Measurements from ENCODE around the gene LATS2. TPM values are rescaled to one million over a fixed set of nuclear protein-coding genes. Genes with fewer than 3 reads are reported as not detected.

The LATS2 gene
- total and polyA plus RNA-seq, 2 of the 8 experiments (the other 6 are each of a cell fraction or from before 2014, with no cell fraction given) = 8.3 to 26.2 TPM

DNA sequence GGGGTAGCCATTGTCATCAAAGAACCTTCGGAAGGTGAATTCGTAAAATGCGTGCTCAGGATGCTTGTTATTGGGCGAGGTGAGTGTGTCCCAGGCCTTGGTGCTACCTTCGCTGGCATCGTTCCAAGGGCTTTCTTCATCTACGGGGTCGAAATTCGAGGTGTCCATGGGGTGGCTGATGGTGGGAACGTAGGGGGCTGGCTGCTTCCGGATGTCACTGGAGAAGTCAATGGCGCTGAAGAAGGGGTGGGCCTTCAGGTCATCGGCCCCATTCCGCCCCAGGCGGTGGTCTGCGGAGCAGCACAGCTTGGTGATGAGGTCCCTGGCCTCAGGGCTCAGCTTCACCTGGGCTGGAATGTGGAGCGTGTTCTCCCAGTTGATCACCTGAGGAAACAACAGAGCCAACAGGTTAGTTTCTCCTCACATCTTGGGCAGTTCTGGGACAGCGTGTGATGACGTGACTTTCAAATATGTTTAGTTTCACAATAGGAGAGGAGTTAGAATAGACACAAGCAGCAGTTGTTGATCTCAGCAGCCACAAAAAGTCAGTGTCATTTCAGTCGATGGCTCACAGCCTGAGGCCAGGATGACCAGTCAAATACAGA is 86.3 kb downstream of the LATS2 start (continued):
- TF ChIP-seq, protein P1, sequence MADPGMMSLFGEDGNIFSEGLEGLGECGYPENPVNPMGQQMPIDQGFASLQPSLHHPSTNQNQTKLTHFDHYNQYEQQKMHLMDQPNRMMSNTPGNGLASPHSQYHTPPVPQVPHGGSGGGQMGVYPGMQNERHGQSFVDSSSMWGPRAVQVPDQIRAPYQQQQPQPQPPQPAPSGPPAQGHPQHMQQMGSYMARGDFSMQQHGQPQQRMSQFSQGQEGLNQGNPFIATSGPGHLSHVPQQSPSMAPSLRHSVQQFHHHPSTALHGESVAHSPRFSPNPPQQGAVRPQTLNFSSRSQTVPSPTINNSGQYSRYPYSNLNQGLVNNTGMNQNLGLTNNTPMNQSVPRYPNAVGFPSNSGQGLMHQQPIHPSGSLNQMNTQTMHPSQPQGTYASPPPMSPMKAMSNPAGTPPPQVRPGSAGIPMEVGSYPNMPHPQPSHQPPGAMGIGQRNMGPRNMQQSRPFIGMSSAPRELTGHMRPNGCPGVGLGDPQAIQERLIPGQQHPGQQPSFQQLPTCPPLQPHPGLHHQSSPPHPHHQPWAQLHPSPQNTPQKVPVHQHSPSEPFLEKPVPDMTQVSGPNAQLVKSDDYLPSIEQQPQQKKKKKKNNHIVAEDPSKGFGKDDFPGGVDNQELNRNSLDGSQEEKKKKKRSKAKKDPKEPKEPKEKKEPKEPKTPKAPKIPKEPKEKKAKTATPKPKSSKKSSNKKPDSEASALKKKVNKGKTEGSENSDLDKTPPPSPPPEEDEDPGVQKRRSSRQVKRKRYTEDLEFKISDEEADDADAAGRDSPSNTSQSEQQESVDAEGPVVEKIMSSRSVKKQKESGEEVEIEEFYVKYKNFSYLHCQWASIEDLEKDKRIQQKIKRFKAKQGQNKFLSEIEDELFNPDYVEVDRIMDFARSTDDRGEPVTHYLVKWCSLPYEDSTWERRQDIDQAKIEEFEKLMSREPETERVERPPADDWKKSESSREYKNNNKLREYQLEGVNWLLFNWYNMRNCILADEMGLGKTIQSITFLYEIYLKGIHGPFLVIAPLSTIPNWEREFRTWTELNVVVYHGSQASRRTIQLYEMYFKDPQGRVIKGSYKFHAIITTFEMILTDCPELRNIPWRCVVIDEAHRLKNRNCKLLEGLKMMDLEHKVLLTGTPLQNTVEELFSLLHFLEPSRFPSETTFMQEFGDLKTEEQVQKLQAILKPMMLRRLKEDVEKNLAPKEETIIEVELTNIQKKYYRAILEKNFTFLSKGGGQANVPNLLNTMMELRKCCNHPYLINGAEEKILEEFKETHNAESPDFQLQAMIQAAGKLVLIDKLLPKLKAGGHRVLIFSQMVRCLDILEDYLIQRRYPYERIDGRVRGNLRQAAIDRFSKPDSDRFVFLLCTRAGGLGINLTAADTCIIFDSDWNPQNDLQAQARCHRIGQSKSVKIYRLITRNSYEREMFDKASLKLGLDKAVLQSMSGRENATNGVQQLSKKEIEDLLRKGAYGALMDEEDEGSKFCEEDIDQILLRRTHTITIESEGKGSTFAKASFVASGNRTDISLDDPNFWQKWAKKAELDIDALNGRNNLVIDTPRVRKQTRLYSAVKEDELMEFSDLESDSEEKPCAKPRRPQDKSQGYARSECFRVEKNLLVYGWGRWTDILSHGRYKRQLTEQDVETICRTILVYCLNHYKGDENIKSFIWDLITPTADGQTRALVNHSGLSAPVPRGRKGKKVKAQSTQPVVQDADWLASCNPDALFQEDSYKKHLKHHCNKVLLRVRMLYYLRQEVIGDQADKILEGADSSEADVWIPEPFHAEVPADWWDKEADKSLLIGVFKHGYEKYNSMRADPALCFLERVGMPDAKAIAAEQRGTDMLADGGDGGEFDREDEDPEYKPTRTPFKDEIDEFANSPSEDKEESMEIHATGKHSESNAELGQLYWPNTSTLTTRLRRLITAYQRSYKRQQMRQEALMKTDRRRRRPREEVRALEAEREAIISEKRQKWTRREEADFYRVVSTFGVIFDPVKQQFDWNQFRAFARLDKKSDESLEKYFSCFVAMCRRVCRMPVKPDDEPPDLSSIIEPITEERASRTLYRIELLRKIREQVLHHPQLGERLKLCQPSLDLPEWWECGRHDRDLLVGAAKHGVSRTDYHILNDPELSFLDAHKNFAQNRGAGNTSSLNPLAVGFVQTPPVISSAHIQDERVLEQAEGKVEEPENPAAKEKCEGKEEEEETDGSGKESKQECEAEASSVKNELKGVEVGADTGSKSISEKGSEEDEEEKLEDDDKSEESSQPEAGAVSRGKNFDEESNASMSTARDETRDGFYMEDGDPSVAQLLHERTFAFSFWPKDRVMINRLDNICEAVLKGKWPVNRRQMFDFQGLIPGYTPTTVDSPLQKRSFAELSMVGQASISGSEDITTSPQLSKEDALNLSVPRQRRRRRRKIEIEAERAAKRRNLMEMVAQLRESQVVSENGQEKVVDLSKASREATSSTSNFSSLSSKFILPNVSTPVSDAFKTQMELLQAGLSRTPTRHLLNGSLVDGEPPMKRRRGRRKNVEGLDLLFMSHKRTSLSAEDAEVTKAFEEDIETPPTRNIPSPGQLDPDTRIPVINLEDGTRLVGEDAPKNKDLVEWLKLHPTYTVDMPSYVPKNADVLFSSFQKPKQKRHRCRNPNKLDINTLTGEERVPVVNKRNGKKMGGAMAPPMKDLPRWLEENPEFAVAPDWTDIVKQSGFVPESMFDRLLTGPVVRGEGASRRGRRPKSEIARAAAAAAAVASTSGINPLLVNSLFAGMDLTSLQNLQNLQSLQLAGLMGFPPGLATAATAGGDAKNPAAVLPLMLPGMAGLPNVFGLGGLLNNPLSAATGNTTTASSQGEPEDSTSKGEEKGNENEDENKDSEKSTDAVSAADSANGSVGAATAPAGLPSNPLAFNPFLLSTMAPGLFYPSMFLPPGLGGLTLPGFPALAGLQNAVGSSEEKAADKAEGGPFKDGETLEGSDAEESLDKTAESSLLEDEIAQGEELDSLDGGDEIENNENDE (IDR thresholded peaks at IDR 0.05; ENCODE audit: insufficient replicate concordance, low read length) = no peak
- TF ChIP-seq HDAC2 (IDR thresholded peaks at IDR 0.05; ENCODE audit: borderline replicate concordance in 1 of 2, low read depth in 2 of 2, low read length in 2 of 2) = no peak
- TF ChIP-seq CEBPB (IDR thresholded peaks at IDR 0.05; ENCODE audit: low read depth, low read length) = no peak
